ENCODE results near the gene TCEANC2.

Gene TCEANC2

DNA sequence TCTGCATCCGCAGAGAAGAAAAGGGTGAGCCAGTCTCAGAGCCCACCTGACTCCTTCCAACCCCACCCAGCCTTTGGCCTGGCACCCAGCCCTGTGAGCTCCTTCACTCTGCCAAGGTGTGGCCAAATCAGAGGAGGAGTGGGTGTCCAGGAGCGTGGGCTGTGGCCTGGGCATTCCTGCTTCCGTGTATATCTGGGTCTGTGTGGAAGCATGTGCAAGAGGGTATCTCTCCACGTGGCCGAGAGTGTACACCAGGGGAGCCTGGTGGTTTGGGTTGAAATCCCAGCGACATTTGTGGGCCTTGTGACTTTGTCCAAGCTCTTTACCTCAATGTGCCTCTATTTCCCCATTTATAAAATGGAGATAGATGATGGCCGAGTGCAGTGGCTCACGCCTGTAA is 69.6 kb downstream of the TCEANC2 start:
- no peak for TF ChIP-seq ZNF274 (IDR thresholded peaks at IDR 0.05; ENCODE audit: low read depth, low read length)
- no peak overlapping the region for H3K4me3 ChIP-seq (ENCODE audit: low read length)

DNA sequence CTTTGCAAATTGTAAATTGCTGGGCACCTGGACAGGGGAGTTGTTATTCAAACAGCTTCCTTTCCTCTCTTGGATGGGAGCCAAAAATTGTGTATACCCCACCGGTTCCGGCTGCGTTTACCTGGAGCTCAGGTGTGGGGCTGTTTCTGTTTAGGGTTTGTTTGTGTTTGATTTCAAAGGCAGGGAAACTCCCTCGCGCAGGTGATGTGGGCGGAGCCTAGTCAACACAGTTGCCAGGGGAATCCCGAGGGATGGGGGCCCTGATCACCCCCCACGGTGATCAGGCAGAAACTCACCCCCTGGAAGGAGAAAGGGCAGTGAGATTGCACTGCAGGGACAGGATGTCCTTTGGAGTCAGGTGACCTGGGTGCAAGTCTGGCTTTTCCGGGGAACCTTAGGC is 71.1 kb downstream of the TCEANC2 start:
- TF ChIP-seq ZNF274 (IDR thresholded peaks at IDR 0.05; ENCODE audit: low read depth, low read length): no peak
- H3K4me3 ChIP-seq (ENCODE audit: low read length): no peak overlapping the region

DNA sequence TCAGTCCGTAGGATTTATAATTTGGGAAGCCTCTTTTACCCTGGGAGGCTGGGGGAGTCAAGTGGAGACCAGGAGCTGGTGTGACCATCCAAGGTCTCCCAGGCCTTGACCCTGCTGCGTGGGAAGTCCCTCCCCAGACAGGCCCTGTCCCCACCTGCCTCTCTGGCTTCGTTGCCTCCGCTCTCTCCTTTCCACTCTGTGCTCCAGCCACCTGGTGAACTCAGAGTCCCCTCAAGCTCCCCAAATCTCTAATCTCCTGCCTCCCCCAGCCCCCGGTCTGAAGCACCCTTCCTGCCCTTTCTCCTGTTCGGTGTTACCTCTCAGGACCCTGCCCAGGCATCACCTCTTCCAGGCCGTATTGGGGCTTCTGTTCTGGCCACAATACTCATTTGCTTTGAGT is 71.5 kb downstream of the TCEANC2 start:
- no peak overlapping the region for H3K4me3 ChIP-seq (ENCODE audit: low read length)
- TF ChIP-seq ZNF274 (IDR thresholded peaks at IDR 0.05; ENCODE audit: low read depth, low read length): no peak

DNA sequence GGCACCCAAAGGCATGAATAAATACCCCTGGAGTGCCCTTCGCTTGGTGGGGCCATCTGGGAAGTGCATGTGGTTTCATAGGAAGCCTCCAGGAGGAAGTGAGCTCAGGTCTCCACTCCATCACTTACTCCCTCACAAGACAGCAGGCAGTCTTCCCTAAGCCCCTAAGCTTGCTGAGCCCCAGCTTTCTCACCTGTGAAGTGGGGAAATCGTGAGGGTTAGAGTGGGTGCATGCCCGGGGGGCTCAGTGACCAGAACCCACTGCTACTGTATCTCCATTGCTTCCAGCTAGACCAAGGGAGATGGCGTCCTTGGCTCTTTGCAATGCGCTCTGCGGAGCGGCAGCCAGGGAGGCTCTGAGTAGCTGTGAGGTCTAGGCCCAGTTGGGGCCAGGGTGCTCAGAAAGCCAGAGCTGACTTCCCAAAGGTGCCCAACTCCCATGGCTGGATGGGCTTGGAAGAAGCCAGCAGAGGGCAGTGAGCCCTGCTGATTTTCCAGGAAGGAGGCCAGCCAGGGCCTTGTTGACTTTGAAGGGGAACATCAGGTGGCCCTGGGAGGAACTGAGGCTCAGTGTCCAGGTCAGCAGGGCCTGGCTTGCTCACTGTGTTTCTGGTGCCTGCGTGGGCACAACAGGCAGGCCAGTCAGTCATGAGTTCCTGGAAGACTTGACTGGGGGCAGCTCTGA is 72.1 kb downstream of the TCEANC2 start:
- TF ChIP-seq ZNF274 (IDR thresholded peaks at IDR 0.05; ENCODE audit: low read depth, low read length): no peak

DNA sequence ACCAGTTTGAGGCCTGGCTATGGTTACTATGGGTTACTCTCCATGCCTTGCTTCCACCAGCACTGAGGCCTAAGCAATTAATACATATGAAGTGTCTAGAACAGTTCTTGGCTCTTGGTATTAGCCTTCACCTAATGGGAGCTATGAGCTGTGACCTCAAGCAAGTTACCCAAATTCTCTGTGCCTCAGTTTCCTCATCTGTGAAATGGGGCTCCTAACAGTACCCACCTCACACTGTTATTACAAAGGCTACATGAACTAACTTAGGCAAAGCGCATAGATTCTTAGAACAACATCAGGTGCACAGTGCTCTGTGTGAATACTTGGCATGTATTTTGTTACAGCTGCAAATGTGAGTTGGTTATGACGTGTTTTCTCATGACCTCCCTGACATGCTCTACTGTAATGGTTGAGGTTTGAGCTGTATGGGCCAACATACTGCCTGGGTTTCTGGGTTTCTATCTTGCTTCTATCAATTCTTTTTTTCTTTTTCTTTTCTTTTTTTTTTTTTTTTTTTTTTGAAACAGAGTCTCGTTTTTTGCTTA is 72.9 kb downstream of the TCEANC2 start:
- TF ChIP-seq ZNF274 (IDR thresholded peaks at IDR 0.05; ENCODE audit: low read depth, low read length): no peak
- H3K4me3 ChIP-seq (ENCODE audit: low read length): no peak overlapping the region

More for the DNA sequence above, 72.1 kb downstream of the TCEANC2 start:
- no peak overlapping the region for H3K4me3 ChIP-seq (ENCODE audit: low read length)

DNA sequence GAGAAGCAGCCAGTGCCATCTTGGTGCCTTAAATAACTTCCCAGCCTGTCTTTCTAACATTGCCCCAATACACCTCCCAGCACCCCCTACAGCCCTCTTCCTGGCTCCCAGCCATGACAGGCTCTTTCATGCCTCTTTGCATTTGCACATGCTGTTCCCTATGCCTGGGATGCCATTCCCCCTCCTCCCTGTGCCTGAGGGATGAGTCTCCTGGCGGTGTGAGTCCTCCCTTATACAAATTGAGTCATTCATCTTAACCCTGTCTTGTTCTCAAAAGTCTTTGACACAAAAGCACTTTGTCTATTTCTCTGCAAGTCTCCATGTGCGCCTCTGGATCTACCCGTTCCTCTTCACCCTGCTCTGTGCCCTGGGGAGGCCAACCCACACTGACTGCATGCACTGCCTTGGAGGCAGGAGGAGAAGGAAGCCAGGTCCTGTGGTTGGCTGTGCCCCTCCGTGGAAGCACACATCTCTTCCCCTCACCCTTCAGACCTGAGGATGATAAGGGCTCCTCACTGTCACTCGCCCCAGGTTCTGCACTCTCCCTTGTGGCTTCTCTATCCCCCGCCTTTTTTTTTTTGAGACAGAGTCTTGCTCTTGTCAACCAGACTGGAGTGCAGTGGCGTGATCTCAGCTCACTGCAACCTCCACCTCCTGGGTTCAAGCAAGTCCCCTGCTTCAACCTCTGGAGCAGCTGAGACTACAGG is 74.3 kb downstream of the TCEANC2 start:
- no peak for TF ChIP-seq ZNF274 (IDR thresholded peaks at IDR 0.05; ENCODE audit: low read depth, low read length)
- no peak overlapping the region for H3K4me3 ChIP-seq (ENCODE audit: low read length)

DNA sequence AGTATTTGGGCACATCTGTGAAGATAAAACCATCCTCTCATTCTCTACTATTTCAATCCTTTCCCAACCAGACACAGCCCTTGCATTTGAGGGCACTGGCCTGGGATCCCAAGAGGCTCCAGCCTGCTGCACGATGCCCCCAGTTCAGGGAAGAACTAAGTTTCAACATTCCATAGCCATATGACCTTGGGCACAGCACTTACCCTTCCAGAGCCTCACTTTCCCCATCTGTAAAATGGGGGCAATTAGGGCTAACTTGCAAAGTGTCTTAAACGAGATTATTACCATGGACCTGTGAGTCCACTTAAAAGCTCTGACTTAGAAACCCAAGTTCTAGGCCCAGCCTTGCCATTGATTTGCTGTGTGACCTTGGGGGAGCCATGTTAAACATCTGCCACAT is 76.5 kb downstream of the TCEANC2 start:
- no peak for TF ChIP-seq ZNF274 (IDR thresholded peaks at IDR 0.05; ENCODE audit: low read depth, low read length)

DNA sequence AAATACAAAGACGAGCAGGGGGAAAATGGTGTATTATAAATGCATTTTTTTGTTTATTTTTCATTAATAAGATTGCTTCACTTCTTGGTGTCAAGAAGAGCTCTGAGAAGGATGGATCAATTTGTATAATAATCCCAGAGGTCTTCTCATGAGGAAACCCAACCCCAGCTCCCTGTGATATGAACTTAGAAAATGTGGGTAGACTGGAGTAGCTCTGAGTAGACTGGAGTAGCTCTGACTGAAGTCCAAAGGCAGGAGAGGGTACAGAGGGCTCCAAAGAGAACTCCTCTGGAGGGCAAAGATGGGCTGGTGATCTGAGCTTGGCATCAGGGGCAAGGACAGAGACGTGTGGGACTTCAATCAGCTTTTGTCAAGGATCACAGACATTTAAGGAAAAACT is 78.0 kb downstream of the TCEANC2 start:
- no peak overlapping the region for H3K4me3 ChIP-seq (ENCODE audit: low read length)
- no peak for TF ChIP-seq ZNF274 (IDR thresholded peaks at IDR 0.05; ENCODE audit: low read depth, low read length)

More for the DNA sequence above, 76.5 kb downstream of the TCEANC2 start:
- no peak overlapping the region for H3K4me3 ChIP-seq (ENCODE audit: low read length)

DNA sequence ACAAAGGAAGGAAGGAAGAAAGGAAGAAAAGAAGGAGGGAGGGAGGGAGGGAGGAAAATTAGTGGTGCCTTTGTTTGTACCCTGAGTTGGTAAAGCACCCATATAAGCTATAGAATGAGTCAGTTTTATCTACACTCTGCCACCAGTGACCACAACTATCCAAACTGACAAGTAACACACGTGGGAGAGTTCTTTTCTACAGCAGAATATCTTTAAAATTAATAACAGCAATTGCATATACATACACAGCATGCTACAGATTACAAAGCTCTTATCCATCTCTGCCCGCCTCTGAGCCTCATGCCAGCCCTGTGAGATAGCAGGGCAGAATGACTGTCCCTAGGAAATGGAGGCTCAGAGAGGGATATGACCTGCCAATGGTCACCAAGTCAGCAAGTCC is 79.1 kb downstream of the TCEANC2 start:
- TF ChIP-seq ZNF274 (IDR thresholded peaks at IDR 0.05; ENCODE audit: low read depth, low read length): no peak
- no peak overlapping the region for H3K4me3 ChIP-seq (ENCODE audit: low read length)

DNA sequence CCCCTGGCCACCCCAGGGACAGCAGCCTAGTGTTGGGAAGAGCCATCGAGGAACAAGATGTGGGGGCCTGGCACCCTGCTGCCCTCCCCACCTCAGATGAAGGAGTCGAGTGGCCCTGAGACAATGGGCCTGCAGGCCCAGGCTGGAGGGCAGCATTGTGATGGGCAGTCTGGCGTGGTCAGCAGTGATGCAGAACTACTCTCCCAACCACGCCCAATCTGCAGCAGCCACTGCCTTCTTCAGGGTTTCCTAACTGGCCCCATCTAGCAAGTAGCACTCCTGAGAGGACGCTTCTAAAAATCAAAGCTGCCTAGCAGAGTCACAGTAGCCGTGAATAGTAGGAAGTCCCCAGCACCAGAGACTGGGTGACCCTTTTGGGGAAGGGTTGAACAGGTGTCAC is 80.9 kb downstream of the TCEANC2 start:
- TF ChIP-seq ZNF274 (IDR thresholded peaks at IDR 0.05; ENCODE audit: low read depth, low read length): no peak
- H3K4me3 ChIP-seq (ENCODE audit: low read length): no peak overlapping the region

DNA sequence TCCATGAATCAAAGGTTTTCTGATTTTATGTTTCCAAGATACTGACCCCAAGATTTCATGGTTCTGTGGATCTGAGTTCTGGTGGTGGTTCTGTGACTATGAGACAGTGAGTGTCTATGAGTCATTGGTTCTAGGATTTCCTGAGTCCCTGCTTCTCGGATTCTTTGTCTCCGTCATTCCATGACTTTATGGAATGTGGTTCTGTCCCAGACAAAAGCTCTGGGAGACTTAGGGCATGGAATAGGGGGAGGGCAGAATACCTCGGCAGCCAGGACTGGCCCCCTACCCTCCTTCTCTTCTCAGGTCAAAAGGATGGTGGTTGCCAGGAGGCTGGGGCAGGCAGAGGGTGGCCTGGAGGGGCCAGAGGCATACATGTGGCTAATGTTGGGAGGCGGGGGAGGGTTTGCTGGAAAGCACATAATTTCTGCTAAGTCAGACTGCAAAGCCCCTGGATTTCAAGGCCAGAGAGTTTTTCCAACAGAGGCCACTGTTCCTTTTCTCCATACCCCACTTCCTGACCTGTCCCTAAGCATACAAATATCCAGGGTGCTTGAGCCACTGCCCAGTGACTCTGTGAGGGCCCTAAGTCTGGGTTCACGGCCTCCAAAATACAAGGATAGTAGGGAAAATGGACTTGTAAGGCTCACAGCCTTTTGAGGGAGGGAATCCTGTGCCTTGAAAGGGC is 82.2 kb downstream of the TCEANC2 start:
- TF ChIP-seq ZNF274 (IDR thresholded peaks at IDR 0.05; ENCODE audit: low read depth, low read length): no peak
- no peak overlapping the region for H3K4me3 ChIP-seq (ENCODE audit: low read length)

DNA sequence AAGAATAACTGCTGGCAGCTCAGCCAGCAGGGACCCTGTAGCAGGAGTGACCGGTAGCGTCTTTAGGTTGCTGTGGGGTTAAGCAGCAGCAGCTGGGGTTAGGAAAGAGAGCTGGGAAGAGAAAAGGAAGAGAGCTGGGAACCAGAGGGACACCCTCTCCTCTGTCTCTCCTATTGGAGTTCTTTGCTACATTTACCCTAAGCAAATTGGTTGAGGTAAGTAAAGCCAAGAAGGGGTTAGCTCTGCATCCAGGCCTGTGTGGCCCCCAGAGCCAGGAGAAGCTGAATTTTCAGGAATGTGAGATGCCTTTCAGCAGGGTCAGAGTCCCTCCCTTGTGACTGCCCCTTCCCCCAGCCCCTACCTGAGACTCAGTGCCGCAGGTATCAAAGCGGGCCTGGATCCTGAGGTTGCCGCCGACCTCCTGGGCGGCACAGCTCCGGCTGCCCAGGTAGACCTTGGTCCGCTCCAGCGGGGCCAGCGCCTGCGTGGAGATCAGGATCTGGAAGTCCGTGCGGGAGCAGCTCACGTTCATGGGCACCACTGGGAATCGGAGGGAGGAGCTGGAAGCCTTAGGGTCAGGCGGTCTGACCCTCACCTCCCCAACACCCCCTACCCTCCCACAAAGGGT is 83.0 kb downstream of the TCEANC2 start:
- no peak for TF ChIP-seq ZNF274 (IDR thresholded peaks at IDR 0.05; ENCODE audit: low read depth, low read length)
- no peak overlapping the region for H3K4me3 ChIP-seq (ENCODE audit: low read length)

DNA sequence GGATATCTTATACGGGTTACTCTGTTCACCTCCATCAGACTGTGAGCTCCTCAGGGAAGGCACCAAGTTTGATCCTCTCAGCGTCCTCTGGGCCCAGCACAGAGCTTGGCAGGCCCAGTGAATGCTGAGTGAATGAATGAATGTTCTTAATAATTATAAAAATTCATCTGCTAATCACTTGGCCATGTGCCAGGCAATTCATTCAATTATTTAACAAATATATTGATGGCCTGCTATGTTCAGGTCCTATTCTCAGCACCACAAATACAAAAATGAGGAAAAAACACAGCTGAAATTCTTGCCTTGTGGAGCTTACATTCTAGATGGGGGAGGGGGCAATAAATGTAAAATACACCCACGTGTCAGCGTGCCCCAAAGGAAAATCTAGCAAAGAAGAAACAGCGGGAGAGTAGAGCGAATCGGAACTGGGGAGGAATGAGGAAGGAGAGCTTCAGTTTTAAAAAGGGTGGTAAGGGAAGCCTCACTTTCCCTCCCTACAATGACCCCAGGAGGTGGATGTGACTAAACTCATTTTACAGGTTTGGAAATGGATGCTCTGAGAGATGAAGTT is 83.6 kb downstream of the TCEANC2 start:
- no peak overlapping the region for H3K4me3 ChIP-seq (ENCODE audit: low read length)
- TF ChIP-seq ZNF274 (IDR thresholded peaks at IDR 0.05; ENCODE audit: low read depth, low read length): no peak

DNA sequence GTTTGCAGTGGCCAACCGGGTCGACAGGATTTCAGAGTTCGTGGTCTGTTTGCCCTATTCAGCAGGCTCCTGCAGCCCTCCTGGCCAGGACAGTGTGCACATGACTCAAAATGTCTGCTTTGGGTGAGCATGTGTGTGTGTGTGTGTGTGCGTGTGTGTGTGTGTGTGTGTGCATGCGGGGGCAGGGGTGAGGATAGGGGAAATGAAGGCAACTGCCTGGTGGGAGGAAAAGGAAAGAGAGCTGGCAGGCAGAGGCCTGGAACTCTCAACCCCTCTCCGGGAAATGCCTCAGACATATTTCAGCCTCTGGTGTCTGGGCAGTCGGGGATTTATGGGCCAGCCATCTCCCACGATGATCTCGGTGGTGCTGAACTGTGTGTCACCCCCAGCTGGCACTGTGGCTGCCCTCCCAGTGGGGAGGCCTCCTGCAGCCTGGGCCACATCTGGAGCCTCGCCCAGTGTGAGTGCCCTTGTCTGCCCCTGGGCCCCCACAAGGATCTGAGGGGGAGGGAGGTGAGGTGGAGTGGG is 84.2 kb downstream of the TCEANC2 start:
- H3K4me3 ChIP-seq (ENCODE audit: low read length): no peak overlapping the region
- TF ChIP-seq ZNF274 (IDR thresholded peaks at IDR 0.05; ENCODE audit: low read depth, low read length): no peak

All from GM08714 (cell line).